Spleen (tissue), 11 donors: ENCODE measurements around the gene ZNF524. TPM values are rescaled to one million over a fixed set of nuclear protein-coding genes. Genes with fewer than 3 reads are reported as not detected.

Source experiments
- DNase-seq: peaks from one replicate; pipeline ENCODE4 v3.0.0-alpha.2; 2020
- H3K27ac ChIP-seq, 8 donors: fragments of 200-600 bp; sonication (generic) in 7 of 8; 1 replicate in 4 of 8; 2 replicates in 4 of 8; pipeline versions ENCODE4 v1.5.0 to v1.8.0; 2016 to 2021; ENCODE audit warnings: inconsistent platforms in 4 of 8, mild to moderate bottlenecking in 4 of 8, moderate library complexity in 1 of 8
- H3K27me3 ChIP-seq, 7 donors: fragments of 200-600 bp; sonication (generic) in 6 of 7; replicated peaks in 1 of 7; 1 replicate in 4 of 7; 2 replicates in 3 of 7; pipeline versions ENCODE4 v1.5.0 to v1.8.0; 2016 to 2021; ENCODE audit warnings: inconsistent platforms in 3 of 7, mild to moderate bottlenecking in 1 of 7
- H3K36me3 ChIP-seq, 6 donors: fragments of 200-600 bp; sonication (generic) in 5 of 6; 1 replicate in 4 of 6; 2 replicates in 2 of 6; pipeline versions ENCODE4 v1.5.0 to v1.8.0; 2016 to 2021; ENCODE audit warnings: inconsistent platforms in 2 of 6
- H3K4me1 ChIP-seq, 6 donors: fragments of 200-600 bp; sonication (generic) in 5 of 6; 1 replicate in 3 of 6; 2 replicates in 3 of 6; pipeline versions ENCODE4 v1.5.0 to v1.8.0; 2016 to 2021; ENCODE audit warnings: inconsistent platforms in 3 of 6
- H3K4me3 ChIP-seq, 8 donors: fragments of 200-600 bp; sonication (generic) in 7 of 8; 1 replicate in 4 of 8; 2 replicates in 4 of 8; pipeline versions ENCODE4 v1.5.0 to v1.8.0; 2016 to 2021; ENCODE audit warnings: inconsistent platforms in 4 of 8, mild to moderate bottlenecking in 4 of 8, moderate library complexity in 2 of 8
- H3K9me3 ChIP-seq, 8 donors: fragments of 200-600 bp; sonication (generic) in 7 of 8; 1 replicate in 4 of 8; 2 replicates in 4 of 8; pipeline versions ENCODE4 v1.5.0 to v1.8.0; 2016 to 2021; ENCODE audit warnings: inconsistent platforms in 4 of 8
- CTCF ChIP-seq, 11 experiments: fragments of 200-600 bp in 7 of 11; fragments of 450-650 bp in 4 of 11; sonication (generic) in 4 of 11; IDR thresholded peaks in 8 of 11; conservative IDR thresholded peaks in 3 of 11; 1 replicate in 7 of 11; 2 replicates in 4 of 11; pipeline versions ENCODE4 v1.4.0 to v1.8.0; 2016 to 2021; ENCODE audit warnings: antibody characterized with exemption in 11 of 11, inconsistent platforms in 4 of 11, mild to moderate bottlenecking in 1 of 11
- POLR2A ChIP-seq, 3 donors: fragments of 450-650 bp; IDR thresholded peaks; one replicate each; pipeline ENCODE4 v1.5.1; 2017; ENCODE audit warnings: antibody characterized with exemption in 3 of 3, mild to moderate bottlenecking in 1 of 3
- POLR2AphosphoS5 ChIP-seq, 3 donors: sonication (generic); formaldehyde crosslinking; IDR thresholded peaks; one replicate each; pipeline ENCODE4 v1.5.1; 2017; ENCODE audit warnings: antibody characterized with exemption in 3 of 3
- WGBS, 5 donors: extraction: QIAGEN DNeasy Blood & Tissue Kit in 3 of 5; methylation state at CpG; one replicate each; pipeline versions ENCODE4 v1.1.5 to v1.1.7; 2013 to 2018; 5-methylcytosine and 5-hydroxymethylcytosine counted together
- intact Hi-C: fragments of 100-400 bp; cut with DNase I; formaldehyde crosslinking; loops from one replicate; pipeline ENCODE4 v1.15.0; 2023; ENCODE audit warnings: low total_unique reads
- polyA plus RNA-seq, 3 donors: library from polyadenylated mRNA; stranded (reverse); fragments of 200-250 nt; gene quantifications; one replicate each; pipeline ENCODE4 v1.2.1, GENCODE V29; 2013
- total RNA-seq, 7 donors: library from RNA; depleted of rRNA in 3 of 7; stranded (reverse); fragments of >200 nt in 3 of 7; fragmentation: NEBNext Ultra II Directional in 4 of 7; extraction: Animal tissue kit (Norgen Biotek cat#: 25700) in 4 of 7; gene quantifications; one replicate each; pipeline versions ENCODE4 v1.1.0 to v1.2.1, GENCODE V29; 2016 to 2021
- donor health status: healthy with polysubstance abuse.
- donor health status: DM: no; HTN: no; CAD: no; lungs with moderate emphysema.
- donor health status: DM: no; HTN: no; CAD: no.
- donor health status: Bipolar disorder and iron deficiency.
- donor health status: healthy.
- donor health status: DM: no; HTN: no; CAD: no.
- donor health status: DM: yes; HTN: yes; CAD: no.

Gene ZNF524
- total and polyA plus RNA-seq, 10 donors, result 19.7 to 57.8 (median 30.2) TPM

GRCh38 chr19:55644842-55645511 lies 44.9 kb downstream of the ZNF524 start:
- peaks cover 42 to 100% (median 90%) of the 10 kb centered on the region in 6 donors for H3K4me1 ChIP-seq
- peaks cover 0 to 19% (median 13%) of the 10 kb centered on the region in 6 donors for H3K36me3 ChIP-seq
- no peaks in the 10 kb centered on the region for H3K9me3 ChIP-seq
- WGBS, 5 donors, result 78 to 89% (median 84%) methylated on average over 24 to 28 of the region's 28 CpGs
- TF ChIP-seq POLR2AphosphoS5 (IDR thresholded peaks at IDR 0.05) (peak in 2 of 3 donors; percentile 58 to 71), POLR2A (IDR thresholded peaks at IDR 0.05) (no peak)
- peak overlapping the region in 4 of 8 donors; percentile 73 to 96 (median 82) for H3K4me3 ChIP-seq
- DNase-seq, result no peak
- intact Hi-C loops, result no loop called here
- peaks cover 0 to 21% (median 0%) of the 10 kb centered on the region in 7 donors for H3K27me3 ChIP-seq
- peak overlapping the region in 3 of 8 donors; percentile 92 to 94 (median 94) for H3K27ac ChIP-seq

GRCh38 chr19:55645512-55645881 lies 45.4 kb downstream of the ZNF524 start:
- H3K4me1 ChIP-seq, result peaks cover 37 to 100% (median 87%) of the 10 kb centered on the region in 6 donors
- 63 to 92% (median 83%) methylated on average over 5 of the region's 5 CpGs for WGBS, 5 donors
- H3K27ac ChIP-seq, result peak overlapping the region in 2 of 8 donors; percentile 94
- peaks cover 0 to 21% (median 0%) of the 10 kb centered on the region in 7 donors for H3K27me3 ChIP-seq
- intact Hi-C loops, result no loop called here
- H3K9me3 ChIP-seq, result no peaks in the 10 kb centered on the region
- DNase-seq, result no peak
- peak overlapping the region in 1 of 8 donors; percentile 82 for H3K4me3 ChIP-seq
- H3K36me3 ChIP-seq, result peaks cover 0 to 24% (median 13%) of the 10 kb centered on the region in 6 donors
- TF ChIP-seq POLR2A (IDR thresholded peaks at IDR 0.05) (no peak), POLR2AphosphoS5 (IDR thresholded peaks at IDR 0.05) (no peak), CTCF (IDR thresholded peaks at IDR 0.05 in 8 of 11, conservative IDR thresholded peaks at IDR 0.05 in 3 of 11) (no peak)

- TF ChIP-seq POLR2A (IDR thresholded peaks at IDR 0.05) (peak in 1 of 3 donors; percentile 32), POLR2AphosphoS5 (IDR thresholded peaks at IDR 0.05) (peak in 1 of 3 donors; percentile 51), CTCF (IDR thresholded peaks at IDR 0.05 in 8 of 11, conservative IDR thresholded peaks at IDR 0.05 in 3 of 11) (no peak)
- Histone ChIP-seq H3K27ac (peak overlapping the region; percentile 82 to 94 (median 90)), H3K4me1 (peaks cover 36 to 93% (median 72%) of the 10 kb centered on the region in 6 donors), H3K4me3 (peak overlapping the region; percentile 51 to 97 (median 81)), H3K9me3 (no peaks in the 10 kb centered on the region), H3K36me3 (peaks cover 0 to 39% (median 13%) of the 10 kb centered on the region in 6 donors), H3K27me3 (peaks cover 0 to 19% (median 0%) of the 10 kb centered on the region in 7 donors)
- 47 to 54% (median 50%) methylated on average over 12 to 14 of the region's 14 CpGs for WGBS, 5 donors
- DNase-seq, result no peak
- intact Hi-C loops, result no loop called here
Measured at GRCh38 chr19:55646889-55647731, 47.0 kb downstream of the ZNF524 start.

- peak within 1 kb of the TSS; percentile 51 to 97 (median 81) for H3K4me3 ChIP-seq
- DNase-seq, result peak; percentile 90
- H3K4me1 ChIP-seq, result peaks cover 36 to 93% (median 67%) of the 10 kb centered on the region in 6 donors
- peaks cover 0 to 10% (median 0%) of the 10 kb centered on the region in 7 donors for H3K27me3 ChIP-seq
- TF ChIP-seq CTCF (IDR thresholded peaks at IDR 0.05 in 8 of 11, conservative IDR thresholded peaks at IDR 0.05 in 3 of 11), result no peak
- peak; percentile 61 to 71 (median 67) for TF ChIP-seq POLR2AphosphoS5 (IDR thresholded peaks at IDR 0.05)
- peaks cover 0 to 47% (median 13%) of the 10 kb centered on the region in 6 donors for H3K36me3 ChIP-seq
- peak within 1 kb of the TSS; percentile 82 to 94 (median 90) for H3K27ac ChIP-seq
- no peaks in the 10 kb centered on the region for H3K9me3 ChIP-seq
- intact Hi-C loops, result no loop called here
- 1 to 5% (median 2%) methylated on average over 27 to 87 of the region's 87 CpGs for WGBS, 5 donors
Measured at GRCh38 chr19:55647732-55648584, 47.9 kb downstream of the ZNF524 start, which contains the start of gene CCDC106. Gene CCDC106, plus strand, starts transcription at chr19:55648212. Its CDS starts 835 bp downstream, at chr19:55649047.
